ENCODE measurements around the gene BICDL2.

BICDL2 gene

GRCh38 chr16:2987286-2987685, 49.5 kb downstream of the BICDL2 start:
- DNase-seq (ENCODE audit: extremely low read depth in 1 of 2, low read depth in 1 of 2), result no peak

- DNase-seq (ENCODE audit: extremely low read depth in 1 of 2, low read depth in 1 of 2), result no peak
Measured at GRCh38 chr16:2986623-2987188, 50.0 kb downstream of the BICDL2 start.

- no peak for DNase-seq (ENCODE audit: extremely low read depth in 1 of 2, low read depth in 1 of 2)
Measured at GRCh38 chr16:2985893-2986355, 50.8 kb downstream of the BICDL2 start.

- no peak for DNase-seq (ENCODE audit: extremely low read depth in 1 of 2, low read depth in 1 of 2)
Measured at GRCh38 chr16:2985462-2985861, 51.3 kb downstream of the BICDL2 start.

- DNase-seq (ENCODE audit: extremely low read depth in 1 of 2, low read depth in 1 of 2), result peak; percentile 53 to 61
Measured at GRCh38 chr16:2983706-2984136, 53.0 kb downstream of the BICDL2 start.

- no peak for DNase-seq (ENCODE audit: extremely low read depth in 1 of 2, low read depth in 1 of 2)
Measured at GRCh38 chr16:2982402-2982801, 54.3 kb downstream of the BICDL2 start.

GRCh38 chr16:2981899-2982250, 54.9 kb downstream of the BICDL2 start:
- no peak for DNase-seq (ENCODE audit: extremely low read depth in 1 of 2, low read depth in 1 of 2)

GRCh38 chr16:2981177-2981898, 55.4 kb downstream of the BICDL2 start:
- no peak for DNase-seq (ENCODE audit: extremely low read depth in 1 of 2, low read depth in 1 of 2)

- peak; percentile 89 to 96 for DNase-seq (ENCODE audit: extremely low read depth in 1 of 2, low read depth in 1 of 2)
Measured at GRCh38 chr16:2980227-2981176, 56.2 kb downstream of the BICDL2 start, which contains the start of gene PKMYT1. PKMYT1 (minus strand) TSS chr16:2980446; CDS start chr16:2979657, 789 bp downstream.

- no peak for DNase-seq (ENCODE audit: extremely low read depth in 1 of 2, low read depth in 1 of 2)
Measured at GRCh38 chr16:2979669-2980226, 57.0 kb downstream of the BICDL2 start.
